ENCODE data around the gene RAB37.

RAB37 gene

GRCh38 chr17:74691151-74691550, 45.9 kb upstream of the RAB37 start:
- no peaks in the 10 kb centered on the region for H3K9me3 ChIP-seq (ENCODE audit: control insufficient read depth, insufficient read depth, low read depth, low read length)
- TF ChIP-seq BCL11A (tag by site-specific recombination; IDR thresholded peaks at IDR 0.05; ENCODE audit: low read depth) = no peak
- TF ChIP-seq ZNF184 (tag by site-specific recombination; IDR thresholded peaks at IDR 0.05) = no peak
- TF ChIP-seq ZNF146 (tag by site-specific recombination; IDR thresholded peaks at IDR 0.05) = no peak
- no peak for TF ChIP-seq ZNF692 (tag by site-specific recombination; IDR thresholded peaks at IDR 0.05)
- no peak for TF ChIP-seq ZNF148 (tag by site-specific recombination; IDR thresholded peaks at IDR 0.05; ENCODE audit: borderline replicate concordance)
- no peak for TF ChIP-seq ZNF660 (tag by site-specific recombination; IDR thresholded peaks at IDR 0.05)
- no peak for TF ChIP-seq ZNF155 (tag by site-specific recombination; IDR thresholded peaks at IDR 0.05)
- TF ChIP-seq ATF2 (tag by site-specific recombination; IDR thresholded peaks at IDR 0.05; ENCODE audit: low read depth) = no peak
- no peak for TF ChIP-seq HOXA7 (CRISPR knock-in tag; IDR thresholded peaks at IDR 0.05; ENCODE audit: borderline replicate concordance)
- no peak for TF ChIP-seq YY2 (tag by site-specific recombination; IDR thresholded peaks at IDR 0.05)
- TF ChIP-seq RBAK (tag by site-specific recombination; IDR thresholded peaks at IDR 0.05) = no peak
- TF ChIP-seq ZNF114 (tag by site-specific recombination; IDR thresholded peaks at IDR 0.05) = no peak
- no peak for TF ChIP-seq ZNF26 (tag by site-specific recombination; IDR thresholded peaks at IDR 0.05)
- TF ChIP-seq ZNF701 (tag by site-specific recombination; IDR thresholded peaks at IDR 0.05) = no peak
- no peak for TF ChIP-seq ZXDB (tag by site-specific recombination; IDR thresholded peaks at IDR 0.05)
- no peak for TF ChIP-seq TRIM28 (IDR thresholded peaks at IDR 0.05; ENCODE audit: borderline replicate concordance, low read length)
- TF ChIP-seq ZNF664 (tag by site-specific recombination; IDR thresholded peaks at IDR 0.05) = no peak
- no peak for TF ChIP-seq ZNF16 (tag by site-specific recombination; IDR thresholded peaks at IDR 0.05; ENCODE audit: low read depth)
- TF ChIP-seq KLF16 (tag by site-specific recombination; IDR thresholded peaks at IDR 0.05) = no peak
- H3K36me3 ChIP-seq (ENCODE audit: control insufficient read depth in 2 of 2, insufficient read depth in 1 of 2, low read length in 2 of 2) = no peaks in the 10 kb centered on the region
- H3K4me3 ChIP-seq (ENCODE audit: low read depth, low read length) = no peak overlapping the region
- POLR2A ChIA-PET = no interaction called here
- H3K27ac ChIP-seq (ENCODE audit: extremely low read depth, low read depth, low read length) = no peak overlapping the region
- CTCF ChIA-PET = interaction anchor here (0.6 to 2.2 kb wide), 6 partner anchors 9 to 389 kb away, joined by 3 to 6 read pairs (median 6); no protein-coding TSS in a partner anchor
- no peaks in the 10 kb centered on the region for H3K4me1 ChIP-seq (ENCODE audit: control insufficient read depth, insufficient read depth, low read length)

GRCh38 chr17:74694081-74694480, 43.0 kb upstream of the RAB37 start:
- Histone ChIP-seq H3K36me3 (ENCODE audit: control insufficient read depth in 2 of 2, insufficient read depth in 1 of 2, low read length in 2 of 2) (no peaks in the 10 kb centered on the region), H3K4me3 (ENCODE audit: low read depth, low read length) (no peak overlapping the region), H3K9me3 (ENCODE audit: control insufficient read depth, insufficient read depth, low read depth, low read length) (no peaks in the 10 kb centered on the region), H3K4me1 (ENCODE audit: control insufficient read depth, insufficient read depth, low read length) (no peaks in the 10 kb centered on the region), H3K27ac (ENCODE audit: extremely low read depth, low read depth, low read length) (no peak overlapping the region)
- ChIA-PET POLR2A (no interaction called here), CTCF (interaction anchor here (0.6 kb wide), 1 partner anchor 1166 kb away, joined by 5 read pairs; no protein-coding TSS in a partner anchor)
- TF ChIP-seq ZNF394 (tag by site-specific recombination; IDR thresholded peaks at IDR 0.05; ENCODE audit: borderline replicate concordance) (no peak), ZNF664 (tag by site-specific recombination; IDR thresholded peaks at IDR 0.05) (peak; percentile 21; the same call in 1 of the 2 replicates), ZNF768 (tag by site-specific recombination; IDR thresholded peaks at IDR 0.05) (no peak)

Data from HEK293 (cell line).